HG03520 (cell line): ENCODE results near the gene FGG.

Experiments used
- ATAC-seq: cut with Tn5 transposase; IDR thresholded peaks from one replicate; pipeline ENCODE4 v1.9.1; 2021; ENCODE audit warnings: mild to moderate bottlenecking, moderate library complexity; ENCODE audit not compliant: unreplicated experiment

FGG gene

DNA sequence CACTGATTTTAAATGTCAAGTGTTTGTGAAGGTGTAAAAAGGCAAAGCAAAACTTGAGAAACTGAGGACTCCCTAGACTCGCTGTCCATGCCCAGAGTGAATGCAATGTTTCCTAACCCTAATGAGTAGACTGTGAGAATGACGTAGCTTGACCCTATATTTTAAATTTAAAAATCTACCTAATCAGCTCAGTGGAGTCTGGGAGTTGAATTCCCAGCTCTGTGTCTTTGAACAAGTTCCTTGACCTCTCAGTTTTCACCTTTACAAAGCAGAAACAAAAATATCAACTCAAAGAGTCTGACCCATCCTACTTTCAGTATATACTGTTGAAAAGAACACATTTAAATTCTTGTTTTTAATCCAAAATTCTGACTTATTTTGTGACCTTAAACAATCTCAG is 24.3 kb downstream of the FGG start:
- ATAC-seq, result no peak

DNA sequence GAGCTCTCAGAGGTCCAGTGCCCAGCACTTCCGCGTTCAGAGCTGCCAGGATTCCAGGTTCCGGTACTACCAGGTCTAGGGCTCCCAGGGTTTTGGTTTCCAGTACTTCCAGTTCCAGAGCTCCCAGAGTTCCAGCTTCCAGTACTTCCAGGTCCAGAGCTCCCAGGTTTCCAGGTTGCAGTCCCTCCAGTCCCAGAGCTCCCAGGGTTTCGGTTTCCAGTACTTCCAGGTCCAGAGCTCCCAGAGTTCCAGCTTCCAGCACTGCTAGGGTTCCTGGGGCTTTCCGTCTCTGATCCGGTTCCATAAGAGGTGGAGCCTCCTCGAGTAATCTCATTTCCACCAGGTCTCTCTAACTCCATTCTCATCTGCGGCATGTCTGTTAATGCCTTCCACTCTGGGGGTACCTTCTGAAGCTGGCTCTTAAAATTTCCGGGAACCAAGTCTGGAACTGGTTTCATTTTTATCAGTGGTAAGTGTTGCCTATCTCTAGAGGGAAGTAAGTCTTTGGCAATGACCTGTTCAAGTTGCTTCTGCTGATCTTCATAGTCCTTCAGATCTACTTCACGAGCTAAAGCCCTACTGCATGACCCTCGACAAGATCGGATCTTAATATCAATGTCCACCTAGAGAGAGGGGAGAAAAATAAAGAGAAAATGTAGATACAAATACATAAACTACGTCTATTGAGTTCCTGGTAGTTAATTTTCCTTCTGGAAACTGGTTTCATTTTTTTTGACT is 26.0 kb downstream of the FGG start:
- no peak for ATAC-seq

DNA sequence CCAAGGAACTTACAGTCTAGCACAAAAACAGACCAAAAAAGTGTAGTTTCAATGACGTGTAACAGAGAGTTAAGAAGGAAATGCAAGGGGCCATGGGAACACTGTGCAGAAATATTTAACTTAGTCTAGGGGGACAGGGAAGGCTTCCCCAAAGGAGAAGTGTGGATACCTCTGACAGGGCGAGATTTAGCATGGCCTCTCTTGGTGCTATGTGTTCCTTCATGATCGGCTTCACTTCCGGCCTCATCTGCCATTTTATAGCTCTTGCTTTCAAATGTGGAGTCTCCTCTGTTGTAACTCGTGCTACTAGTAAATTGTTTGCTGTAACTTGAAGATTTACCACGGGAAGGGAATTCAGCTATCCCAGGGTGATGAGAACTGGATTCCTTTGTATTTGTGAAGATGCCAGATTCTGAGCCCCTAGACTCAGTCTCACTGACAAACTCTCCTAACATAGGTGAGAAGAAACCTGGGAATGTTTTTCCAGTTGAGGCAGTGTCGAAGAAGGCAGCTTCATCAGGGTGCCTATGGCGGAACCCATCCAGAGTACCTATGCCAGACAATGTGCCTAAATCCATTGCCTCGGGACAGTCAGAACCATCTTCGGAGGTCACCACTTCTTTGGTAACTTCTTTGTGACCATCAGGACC is 27.0 kb downstream of the FGG start:
- no peak for ATAC-seq

DNA sequence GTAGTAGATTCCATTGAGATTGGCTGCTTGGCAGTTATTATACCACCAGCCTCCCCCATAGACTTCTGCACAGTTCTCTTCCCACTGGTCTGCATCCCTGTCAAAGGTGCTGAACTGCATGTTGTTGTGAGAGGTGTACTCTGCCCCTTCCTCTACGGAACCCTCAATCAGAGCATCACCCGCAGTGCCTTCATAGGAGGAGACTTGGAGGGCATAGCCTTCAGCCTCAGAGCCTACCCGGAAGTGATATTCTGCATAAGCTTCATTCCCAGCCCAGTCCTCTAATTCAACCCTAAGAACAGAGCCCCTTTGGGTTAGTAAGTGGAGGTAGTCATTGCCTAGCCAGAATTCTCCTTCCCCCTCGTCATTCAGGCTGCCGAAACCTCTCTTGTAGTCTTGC is 28.2 kb downstream of the FGG start:
- ATAC-seq, result no peak

DNA sequence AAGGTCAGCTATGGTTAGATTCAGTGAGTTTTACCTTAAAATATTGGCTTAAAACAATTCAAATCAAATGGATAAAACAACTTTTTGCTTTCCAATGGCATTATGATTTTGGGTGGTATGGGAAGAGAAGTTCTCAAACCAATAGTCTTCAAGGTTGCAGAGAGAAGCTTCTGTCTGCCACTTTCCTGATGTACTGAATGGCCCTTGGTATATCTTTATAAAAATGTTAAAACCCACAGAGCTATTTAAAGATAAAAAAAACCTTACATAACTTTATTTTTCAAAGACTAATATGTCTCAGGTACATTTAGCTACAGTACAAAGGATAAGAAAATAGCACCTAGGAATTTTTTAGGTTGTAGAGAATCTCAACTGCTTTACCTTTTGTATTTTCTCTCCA is 28.8 kb downstream of the FGG start:
- ATAC-seq, result no peak

DNA sequence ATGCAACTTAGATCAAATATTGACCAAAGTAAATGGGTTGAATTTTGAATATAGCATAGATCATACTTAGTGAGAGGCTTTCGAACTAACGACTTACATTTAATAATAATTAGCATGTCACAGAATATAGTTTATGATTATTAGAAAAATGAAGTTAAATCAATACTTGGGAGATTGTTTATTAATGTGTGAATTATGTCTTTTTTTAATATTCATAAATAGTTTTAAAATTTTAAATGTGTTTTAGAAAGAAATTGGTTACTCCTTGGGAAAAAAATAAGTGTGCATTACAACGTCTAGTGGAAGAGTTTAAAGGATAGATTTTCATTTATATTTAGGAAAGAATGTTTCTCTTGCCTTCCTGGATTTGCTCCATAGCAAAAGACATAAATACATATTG is 29.2 kb downstream of the FGG start:
- ATAC-seq, result no peak

DNA sequence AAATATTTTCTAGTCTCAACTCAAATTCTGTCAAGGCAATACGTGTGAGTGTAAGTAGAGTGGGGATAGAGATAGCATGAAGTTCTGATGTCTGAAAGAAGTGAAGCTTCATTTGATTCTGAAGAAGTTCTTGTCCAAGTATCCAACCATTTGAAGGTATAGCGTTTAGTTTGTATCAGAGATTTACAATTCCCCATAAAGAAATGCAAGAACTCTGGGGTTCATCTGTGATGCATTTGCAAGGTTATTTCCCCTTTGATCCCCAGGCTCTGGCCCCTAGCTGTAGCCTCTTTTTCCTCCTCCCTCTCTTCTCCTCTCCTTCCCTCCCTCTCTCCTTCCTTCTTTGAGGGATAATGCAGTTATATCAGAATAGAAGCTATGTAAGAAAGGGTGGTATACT is 29.7 kb downstream of the FGG start:
- no peak for ATAC-seq

DNA sequence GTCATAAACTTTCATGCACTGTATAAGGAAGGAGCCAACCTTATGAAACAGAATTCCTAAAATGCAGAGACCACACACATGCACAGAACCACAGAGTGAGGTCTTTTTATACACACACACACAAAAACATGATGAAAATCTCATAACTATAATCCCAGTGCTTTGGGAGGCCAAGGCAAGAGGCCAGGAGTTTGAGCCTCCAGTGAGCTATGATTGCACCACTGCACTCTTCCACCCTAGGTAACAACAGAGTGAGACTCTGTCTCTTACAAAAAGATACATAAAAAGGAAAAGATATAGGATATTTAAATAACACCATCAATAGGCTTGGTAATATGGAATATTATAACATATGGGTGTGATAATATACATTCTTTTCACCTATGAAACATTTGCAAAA is 32.5 kb downstream of the FGG start:
- ATAC-seq, result no peak

DNA sequence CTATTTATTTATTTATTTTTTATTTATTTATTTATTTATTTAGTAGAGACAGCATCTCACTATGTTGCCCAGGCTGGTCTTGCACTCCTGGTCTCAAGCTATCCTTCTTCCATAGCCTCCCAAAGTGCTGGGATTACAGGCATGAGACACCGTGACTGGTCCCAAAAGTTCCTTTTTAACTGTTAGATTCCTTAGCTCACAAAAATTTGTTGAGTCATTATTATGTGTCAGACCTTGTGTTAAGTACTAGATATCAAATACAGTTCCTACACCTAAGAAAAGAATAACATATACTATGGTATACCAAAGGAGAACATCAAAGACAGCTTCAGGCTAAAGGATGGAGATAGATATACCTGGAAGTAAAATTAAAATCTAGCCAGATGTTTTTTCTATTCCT is 33.5 kb downstream of the FGG start:
- no peak for ATAC-seq

DNA sequence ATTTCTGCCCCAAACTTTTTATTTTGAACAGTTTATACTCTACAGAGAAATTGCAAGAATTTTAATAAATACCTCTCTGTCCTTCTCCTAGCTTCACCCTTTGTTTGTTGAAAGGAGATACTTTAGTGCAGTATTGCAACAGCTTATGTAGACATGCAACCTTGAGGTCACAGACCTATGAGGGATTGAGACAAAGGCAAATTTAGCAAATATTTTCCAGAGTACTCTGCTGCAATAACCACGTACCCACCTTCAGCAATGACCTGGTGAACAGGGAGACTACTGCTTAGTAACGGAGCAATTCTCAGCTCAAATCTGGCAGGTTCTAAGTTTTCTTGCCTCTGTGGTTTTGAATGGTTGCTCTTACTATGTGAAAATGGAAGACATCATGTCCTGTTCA is 35.1 kb downstream of the FGG start:
- ATAC-seq, result no peak

DNA sequence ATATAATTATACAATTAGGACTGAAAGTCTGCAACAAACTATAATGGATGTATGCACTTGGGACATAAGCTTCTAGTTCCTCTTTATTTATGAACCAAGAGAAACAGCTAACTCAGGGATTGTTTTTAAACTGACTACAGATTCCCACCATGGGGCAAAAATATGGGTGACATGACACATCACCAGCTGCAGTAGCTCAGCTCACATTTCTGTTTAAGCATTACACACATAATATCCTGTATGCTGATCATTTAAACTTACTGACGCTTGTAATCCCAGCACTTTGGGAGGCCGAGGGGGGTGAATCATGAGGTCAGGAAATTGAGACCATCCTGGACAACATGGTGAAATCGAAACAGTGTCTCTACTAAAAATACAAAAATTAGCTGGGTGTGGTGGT is 38.1 kb downstream of the FGG start:
- no peak for ATAC-seq

DNA sequence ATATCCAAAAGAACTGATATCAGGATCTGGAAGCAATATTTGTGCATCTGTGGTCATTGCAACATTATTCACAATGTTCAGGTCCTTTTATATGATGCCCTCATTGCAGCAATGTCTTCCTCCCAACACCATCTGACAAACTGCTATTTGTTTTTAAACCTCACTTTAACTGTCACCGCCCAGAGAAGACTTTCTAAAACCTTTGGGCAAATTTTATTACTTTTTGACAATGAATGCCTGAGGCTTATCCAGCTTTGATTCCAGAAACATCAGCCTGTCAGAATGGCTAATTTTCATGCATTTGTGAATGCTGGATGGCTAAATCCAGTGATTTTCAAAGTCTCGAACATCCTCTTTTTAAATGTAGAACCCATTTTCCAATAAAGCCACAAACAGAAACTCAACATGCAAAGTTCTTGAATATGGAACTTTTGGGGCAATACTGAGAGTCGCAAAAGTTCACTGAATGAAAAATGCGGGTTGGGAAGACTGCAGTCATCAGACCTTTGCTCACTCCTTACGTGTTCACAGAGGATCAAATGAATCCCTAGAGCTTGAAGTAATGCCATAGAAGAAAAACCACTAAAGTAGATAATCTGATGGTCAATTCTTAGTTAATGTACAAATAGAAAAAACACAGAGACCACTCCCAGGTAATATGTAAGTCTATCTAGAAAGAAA is 39.1 kb downstream of the FGG start:
- ATAC-seq, result no peak

DNA sequence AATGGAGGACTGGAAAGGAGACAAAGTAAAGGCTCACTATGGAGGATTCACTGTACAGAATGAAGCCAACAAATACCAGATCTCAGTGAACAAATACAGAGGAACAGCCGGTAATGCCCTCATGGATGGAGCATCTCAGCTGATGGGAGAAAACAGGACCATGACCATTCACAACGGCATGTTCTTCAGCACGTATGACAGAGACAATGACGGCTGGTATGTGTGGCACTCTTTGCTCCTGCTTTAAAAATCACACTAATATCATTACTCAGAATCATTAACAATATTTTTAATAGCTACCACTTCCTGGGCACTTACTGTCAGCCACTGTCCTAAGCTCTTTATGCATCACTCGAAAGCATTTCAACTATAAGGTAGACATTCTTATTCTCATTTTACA is 42.9 kb downstream of the FGG start:
- no peak for ATAC-seq

DNA sequence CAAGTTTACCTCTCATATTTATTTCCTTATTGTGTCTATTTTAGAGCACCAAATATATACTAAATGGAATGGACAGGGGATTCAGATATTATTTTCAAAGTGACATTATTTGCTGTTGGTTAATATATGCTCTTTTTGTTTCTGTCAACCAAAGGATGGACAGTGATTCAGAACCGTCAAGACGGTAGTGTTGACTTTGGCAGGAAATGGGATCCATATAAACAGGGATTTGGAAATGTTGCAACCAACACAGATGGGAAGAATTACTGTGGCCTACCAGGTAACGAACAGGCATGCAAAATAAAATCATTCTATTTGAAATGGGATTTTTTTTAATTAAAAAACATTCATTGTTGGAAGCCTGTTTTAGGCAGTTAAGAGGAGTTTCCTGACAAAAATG is 43.4 kb downstream of the FGG start:
- ATAC-seq, result no peak

DNA sequence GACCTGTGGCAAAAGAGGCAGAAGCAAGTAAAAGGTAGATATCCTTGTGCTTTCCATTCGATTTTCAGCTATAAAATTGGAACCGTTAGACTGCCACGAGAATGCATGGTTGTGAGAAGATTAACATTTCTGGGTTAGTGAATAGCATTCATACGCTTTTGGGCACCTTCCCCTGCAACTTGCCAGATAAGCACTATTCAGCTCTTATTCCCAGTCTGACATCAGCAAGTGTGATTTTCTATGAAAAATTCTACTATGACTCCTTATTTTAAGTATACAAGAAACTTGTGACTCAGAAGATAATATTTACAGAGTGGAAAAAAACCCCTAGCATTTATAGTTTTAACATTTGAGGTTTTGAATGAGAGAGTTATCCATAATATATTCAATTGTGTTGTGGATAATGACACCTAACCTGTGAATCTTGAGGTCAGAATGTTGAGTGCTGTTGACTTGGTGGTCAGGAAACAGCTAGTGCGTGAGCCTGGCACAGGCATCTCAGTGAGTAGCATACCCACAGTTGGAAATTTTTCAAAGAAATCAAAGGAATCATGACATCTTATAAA is 45.7 kb downstream of the FGG start:
- no peak for ATAC-seq

DNA sequence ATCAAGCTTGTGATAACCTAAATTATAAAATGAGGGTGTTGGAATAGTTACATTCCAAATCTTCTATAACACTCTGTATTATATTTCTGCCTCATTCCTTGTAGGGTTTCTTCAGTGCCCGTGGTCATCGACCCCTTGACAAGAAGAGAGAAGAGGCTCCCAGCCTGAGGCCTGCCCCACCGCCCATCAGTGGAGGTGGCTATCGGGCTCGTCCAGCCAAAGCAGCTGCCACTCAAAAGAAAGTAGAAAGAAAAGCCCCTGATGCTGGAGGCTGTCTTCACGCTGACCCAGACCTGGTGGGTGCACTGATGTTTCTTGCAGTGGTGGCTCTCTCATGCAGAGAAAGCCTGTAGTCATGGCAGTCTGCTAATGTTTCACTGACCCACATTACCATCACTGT is 46.8 kb downstream of the FGG start:
- no peak for ATAC-seq

DNA sequence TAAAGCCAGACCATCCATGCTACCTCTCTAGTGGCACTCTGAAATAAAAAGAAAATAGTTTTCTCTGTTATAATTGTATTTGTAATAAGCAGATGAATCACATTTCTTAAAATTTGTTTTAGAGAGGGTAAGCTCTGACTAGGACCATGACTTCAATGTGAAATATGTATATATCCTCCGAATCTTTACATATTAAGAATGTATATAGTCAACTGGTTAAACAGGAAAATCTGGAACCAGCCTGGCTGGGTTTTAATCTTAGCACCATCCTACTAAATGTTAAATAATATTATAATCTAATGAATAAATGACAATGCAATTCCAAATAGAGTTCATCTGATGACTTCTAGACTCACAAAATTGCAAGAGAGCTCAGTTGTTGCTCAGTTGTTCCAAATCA is 48.1 kb downstream of the FGG start:
- ATAC-seq, result no peak

DNA sequence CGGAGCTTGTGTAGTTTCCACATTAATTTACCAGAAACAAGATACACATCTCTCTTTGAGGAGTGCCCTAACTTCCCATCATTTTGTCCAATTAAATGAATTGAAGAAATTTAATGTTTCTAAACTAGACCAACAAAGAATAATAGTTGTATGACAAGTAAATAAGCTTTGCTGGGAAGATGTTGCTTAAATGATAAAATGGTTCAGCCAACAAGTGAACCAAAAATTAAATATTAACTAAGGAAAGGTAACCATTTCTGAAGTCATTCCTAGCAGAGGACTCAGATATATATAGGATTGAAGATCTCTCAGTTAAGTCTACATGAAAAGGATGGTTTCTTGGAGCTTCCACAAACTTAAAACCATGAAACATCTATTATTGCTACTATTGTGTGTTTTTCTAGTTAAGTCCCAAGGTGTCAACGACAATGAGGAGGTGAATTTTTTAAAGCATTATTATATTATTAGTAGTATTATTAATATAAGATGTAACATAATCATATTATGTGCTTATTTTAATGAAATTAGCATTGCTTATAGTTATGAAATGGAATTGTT is 49.7 kb downstream of the FGG start, which contains the start of gene FGB:
TSS of gene FGB (plus strand) at position 315 of the 558 bp plus-strand sequence. CDS start at position 323, 8 bp downstream.
- ATAC-seq, result no peak

DNA sequence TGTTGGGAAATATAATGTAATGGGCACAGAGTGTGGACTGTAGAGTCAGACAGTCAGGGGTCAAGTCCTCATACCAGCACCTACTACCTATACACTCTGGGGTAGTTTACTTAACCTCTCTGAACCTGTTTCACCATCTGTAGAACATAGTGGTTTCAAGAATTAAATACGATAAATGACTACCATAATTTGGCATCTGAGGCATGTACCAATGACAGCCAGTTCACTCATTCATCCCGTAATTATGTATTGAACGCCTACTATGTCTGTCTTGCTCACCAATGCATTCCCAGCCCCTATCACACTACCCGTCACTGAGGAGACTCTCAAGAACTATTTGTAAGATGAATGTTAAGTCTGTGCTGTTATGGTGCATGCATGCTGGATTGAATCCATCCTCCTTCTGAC is 51.6 kb downstream of the FGG start:
- ATAC-seq, result no peak

DNA sequence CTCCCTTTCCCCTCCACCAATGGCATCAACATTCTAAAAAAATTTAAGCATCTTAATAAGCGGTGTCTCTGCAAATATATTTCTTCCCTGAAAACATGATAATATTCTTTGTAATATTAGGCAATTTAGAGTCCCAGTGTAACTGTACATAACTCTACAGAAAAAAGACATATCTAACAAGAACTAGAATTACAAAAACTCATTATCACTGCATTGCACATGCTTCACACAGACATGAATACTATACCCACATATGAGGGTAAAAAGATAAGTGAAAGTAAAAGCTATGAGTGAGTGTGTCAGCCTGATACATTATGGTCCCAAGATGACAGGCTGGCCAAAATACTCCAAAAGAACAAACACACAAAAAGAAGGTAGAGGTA is 52.0 kb downstream of the FGG start:
- ATAC-seq, result no peak
